ENCODE data around the gene RNF207.

DNA sequence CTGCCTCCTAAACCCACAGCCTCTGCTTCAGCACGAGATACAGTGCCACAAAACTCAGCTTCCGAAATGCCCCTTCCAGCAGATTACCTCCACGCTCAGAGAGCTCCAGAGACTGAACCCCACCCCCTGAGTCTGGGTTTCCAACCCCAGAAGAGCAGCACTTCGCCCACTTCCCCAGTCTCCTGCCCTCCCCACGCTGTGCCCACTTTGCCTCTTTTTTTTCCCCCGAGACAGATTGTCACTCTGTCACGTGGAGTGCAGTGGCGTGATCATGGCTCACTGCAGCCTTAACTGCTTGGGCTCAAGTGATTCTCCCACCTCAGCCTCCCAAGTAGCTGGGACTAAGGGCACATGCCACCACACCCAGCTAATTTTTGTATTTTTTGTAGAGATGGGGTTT lies 19.7 kb downstream of the RNF207 start:
- TF ChIP-seq, protein P1, sequence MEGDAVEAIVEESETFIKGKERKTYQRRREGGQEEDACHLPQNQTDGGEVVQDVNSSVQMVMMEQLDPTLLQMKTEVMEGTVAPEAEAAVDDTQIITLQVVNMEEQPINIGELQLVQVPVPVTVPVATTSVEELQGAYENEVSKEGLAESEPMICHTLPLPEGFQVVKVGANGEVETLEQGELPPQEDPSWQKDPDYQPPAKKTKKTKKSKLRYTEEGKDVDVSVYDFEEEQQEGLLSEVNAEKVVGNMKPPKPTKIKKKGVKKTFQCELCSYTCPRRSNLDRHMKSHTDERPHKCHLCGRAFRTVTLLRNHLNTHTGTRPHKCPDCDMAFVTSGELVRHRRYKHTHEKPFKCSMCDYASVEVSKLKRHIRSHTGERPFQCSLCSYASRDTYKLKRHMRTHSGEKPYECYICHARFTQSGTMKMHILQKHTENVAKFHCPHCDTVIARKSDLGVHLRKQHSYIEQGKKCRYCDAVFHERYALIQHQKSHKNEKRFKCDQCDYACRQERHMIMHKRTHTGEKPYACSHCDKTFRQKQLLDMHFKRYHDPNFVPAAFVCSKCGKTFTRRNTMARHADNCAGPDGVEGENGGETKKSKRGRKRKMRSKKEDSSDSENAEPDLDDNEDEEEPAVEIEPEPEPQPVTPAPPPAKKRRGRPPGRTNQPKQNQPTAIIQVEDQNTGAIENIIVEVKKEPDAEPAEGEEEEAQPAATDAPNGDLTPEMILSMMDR (conservative IDR thresholded peaks at IDR 0.05; ENCODE audit: low read depth, low read length): no peak
- TF ChIP-seq EZH2 (IDR thresholded peaks at IDR 0.05; ENCODE audit: low read length, unreplicated experiment): no peak

All from PC-3 (cell line).